Measurements from ENCODE around the gene GNGT2. TPM values are rescaled to one million over a fixed set of nuclear protein-coding genes. Genes with fewer than 3 reads are reported as not detected.

The GNGT2 gene
- polyA plus RNA-seq, 1 of the 3 experiments (the other 2 are of a cell fraction) = 11.0 TPM

DNA sequence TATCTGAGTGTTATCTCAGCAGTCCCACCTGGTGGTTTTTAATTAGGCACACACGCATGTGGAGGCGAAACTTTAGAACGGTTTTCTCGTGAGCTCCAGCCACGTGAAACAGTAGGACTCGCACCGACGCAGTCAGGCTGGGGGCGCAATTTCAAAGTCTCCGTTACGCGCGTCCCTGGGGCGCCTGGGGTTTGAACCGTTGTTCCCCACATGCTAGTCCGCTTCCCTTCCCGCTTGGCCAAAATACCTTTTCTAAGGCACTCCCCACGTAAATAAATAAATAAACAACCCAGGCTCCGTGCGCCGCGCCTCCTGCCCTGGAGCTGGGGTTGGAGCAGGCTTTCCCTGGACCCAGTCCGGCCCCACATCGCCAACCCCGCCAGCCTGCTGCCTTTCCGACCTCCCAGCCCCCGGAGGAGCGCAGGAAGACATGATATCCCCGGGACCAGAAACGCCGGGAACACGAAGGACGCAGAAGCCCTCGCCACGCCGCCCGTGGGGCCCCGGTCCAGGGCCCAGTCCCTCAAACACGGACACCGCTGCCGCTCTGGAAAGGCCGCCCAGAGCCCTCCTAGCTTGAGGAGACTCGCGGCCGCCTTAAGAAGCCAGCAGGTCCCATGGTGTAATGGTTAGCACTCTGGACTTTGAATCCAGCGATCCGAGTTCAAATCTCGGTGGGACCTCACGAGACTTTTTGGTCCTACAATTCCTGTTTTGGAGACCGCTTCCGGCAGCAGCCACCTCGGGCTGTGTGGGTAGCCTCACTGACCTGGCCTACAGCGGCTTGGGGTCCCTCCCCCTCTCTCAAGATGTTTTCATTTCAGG, 18.2 kb downstream of the GNGT2 start (continued):
- TF ChIP-seq, protein P1, sequence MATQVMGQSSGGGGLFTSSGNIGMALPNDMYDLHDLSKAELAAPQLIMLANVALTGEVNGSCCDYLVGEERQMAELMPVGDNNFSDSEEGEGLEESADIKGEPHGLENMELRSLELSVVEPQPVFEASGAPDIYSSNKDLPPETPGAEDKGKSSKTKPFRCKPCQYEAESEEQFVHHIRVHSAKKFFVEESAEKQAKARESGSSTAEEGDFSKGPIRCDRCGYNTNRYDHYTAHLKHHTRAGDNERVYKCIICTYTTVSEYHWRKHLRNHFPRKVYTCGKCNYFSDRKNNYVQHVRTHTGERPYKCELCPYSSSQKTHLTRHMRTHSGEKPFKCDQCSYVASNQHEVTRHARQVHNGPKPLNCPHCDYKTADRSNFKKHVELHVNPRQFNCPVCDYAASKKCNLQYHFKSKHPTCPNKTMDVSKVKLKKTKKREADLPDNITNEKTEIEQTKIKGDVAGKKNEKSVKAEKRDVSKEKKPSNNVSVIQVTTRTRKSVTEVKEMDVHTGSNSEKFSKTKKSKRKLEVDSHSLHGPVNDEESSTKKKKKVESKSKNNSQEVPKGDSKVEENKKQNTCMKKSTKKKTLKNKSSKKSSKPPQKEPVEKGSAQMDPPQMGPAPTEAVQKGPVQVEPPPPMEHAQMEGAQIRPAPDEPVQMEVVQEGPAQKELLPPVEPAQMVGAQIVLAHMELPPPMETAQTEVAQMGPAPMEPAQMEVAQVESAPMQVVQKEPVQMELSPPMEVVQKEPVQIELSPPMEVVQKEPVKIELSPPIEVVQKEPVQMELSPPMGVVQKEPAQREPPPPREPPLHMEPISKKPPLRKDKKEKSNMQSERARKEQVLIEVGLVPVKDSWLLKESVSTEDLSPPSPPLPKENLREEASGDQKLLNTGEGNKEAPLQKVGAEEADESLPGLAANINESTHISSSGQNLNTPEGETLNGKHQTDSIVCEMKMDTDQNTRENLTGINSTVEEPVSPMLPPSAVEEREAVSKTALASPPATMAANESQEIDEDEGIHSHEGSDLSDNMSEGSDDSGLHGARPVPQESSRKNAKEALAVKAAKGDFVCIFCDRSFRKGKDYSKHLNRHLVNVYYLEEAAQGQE (IDR thresholded peaks at IDR 0.05; ENCODE audit: low read depth, low read length) = peak; percentile 43; the same call in 1 of the 2 replicates
- TF ChIP-seq FOXJ3 (CRISPR knock-in tag; IDR thresholded peaks at IDR 0.05) = 0 out of 2 replicates have a peak, but pooled peaks have one; percentile 31
- peak; percentile 99 for TF ChIP-seq TEAD4 (IDR thresholded peaks at IDR 0.05; ENCODE audit: borderline replicate concordance, insufficient read depth)
- TF ChIP-seq, protein P2, sequence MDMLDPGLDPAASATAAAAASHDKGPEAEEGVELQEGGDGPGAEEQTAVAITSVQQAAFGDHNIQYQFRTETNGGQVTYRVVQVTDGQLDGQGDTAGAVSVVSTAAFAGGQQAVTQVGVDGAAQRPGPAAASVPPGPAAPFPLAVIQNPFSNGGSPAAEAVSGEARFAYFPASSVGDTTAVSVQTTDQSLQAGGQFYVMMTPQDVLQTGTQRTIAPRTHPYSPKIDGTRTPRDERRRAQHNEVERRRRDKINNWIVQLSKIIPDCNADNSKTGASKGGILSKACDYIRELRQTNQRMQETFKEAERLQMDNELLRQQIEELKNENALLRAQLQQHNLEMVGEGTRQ (IDR thresholded peaks at IDR 0.05; ENCODE audit: borderline replicate concordance, low read depth, low read length) = no peak
- TF ChIP-seq MXI1 (IDR thresholded peaks at IDR 0.05; ENCODE audit: low read depth, low read length) = peak; percentile 98
- TF ChIP-seq NRF1 (IDR thresholded peaks at IDR 0.05; ENCODE audit: low read depth, low read length) = no peak
- TF ChIP-seq, protein P3, sequence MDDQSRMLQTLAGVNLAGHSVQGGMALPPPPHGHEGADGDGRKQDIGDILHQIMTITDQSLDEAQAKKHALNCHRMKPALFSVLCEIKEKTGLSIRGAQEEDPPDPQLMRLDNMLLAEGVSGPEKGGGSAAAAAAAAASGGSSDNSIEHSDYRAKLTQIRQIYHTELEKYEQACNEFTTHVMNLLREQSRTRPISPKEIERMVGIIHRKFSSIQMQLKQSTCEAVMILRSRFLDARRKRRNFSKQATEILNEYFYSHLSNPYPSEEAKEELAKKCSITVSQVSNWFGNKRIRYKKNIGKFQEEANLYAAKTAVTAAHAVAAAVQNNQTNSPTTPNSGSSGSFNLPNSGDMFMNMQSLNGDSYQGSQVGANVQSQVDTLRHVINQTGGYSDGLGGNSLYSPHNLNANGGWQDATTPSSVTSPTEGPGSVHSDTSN (IDR thresholded peaks at IDR 0.05) = no peak
- no peak for TF ChIP-seq EZH2phosphoT487 (IDR thresholded peaks at IDR 0.05; ENCODE audit: borderline replicate concordance, low read depth)
- TF ChIP-seq SMC3 (IDR thresholded peaks at IDR 0.05; ENCODE audit: low read depth, low read length) = no peak
- TF ChIP-seq, protein P4, sequence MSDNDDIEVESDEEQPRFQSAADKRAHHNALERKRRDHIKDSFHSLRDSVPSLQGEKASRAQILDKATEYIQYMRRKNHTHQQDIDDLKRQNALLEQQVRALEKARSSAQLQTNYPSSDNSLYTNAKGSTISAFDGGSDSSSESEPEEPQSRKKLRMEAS (IDR thresholded peaks at IDR 0.05; ENCODE audit: low read depth) = peak; percentile 100
- peak; percentile 59 for TF ChIP-seq RCOR1 (IDR thresholded peaks at IDR 0.05; ENCODE audit: low read length)
- TF ChIP-seq, protein P5, sequence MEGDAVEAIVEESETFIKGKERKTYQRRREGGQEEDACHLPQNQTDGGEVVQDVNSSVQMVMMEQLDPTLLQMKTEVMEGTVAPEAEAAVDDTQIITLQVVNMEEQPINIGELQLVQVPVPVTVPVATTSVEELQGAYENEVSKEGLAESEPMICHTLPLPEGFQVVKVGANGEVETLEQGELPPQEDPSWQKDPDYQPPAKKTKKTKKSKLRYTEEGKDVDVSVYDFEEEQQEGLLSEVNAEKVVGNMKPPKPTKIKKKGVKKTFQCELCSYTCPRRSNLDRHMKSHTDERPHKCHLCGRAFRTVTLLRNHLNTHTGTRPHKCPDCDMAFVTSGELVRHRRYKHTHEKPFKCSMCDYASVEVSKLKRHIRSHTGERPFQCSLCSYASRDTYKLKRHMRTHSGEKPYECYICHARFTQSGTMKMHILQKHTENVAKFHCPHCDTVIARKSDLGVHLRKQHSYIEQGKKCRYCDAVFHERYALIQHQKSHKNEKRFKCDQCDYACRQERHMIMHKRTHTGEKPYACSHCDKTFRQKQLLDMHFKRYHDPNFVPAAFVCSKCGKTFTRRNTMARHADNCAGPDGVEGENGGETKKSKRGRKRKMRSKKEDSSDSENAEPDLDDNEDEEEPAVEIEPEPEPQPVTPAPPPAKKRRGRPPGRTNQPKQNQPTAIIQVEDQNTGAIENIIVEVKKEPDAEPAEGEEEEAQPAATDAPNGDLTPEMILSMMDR (IDR thresholded peaks at IDR 0.05) = peak; percentile 55
- TF ChIP-seq FOSL2 (IDR thresholded peaks at IDR 0.05; ENCODE audit: borderline replicate concordance, low read depth) = peak; percentile 90
- peak; percentile 76 for TF ChIP-seq ELF1 (IDR thresholded peaks at IDR 0.05)
- no peak for TF ChIP-seq JUND (IDR thresholded peaks at IDR 0.05)
- TF ChIP-seq RFX5 (IDR thresholded peaks at IDR 0.05; ENCODE audit: low read length) = no peak
- TF ChIP-seq GABPA (IDR thresholded peaks at IDR 0.05; ENCODE audit: low read depth) = peak; percentile 59
- TF ChIP-seq, protein P6, sequence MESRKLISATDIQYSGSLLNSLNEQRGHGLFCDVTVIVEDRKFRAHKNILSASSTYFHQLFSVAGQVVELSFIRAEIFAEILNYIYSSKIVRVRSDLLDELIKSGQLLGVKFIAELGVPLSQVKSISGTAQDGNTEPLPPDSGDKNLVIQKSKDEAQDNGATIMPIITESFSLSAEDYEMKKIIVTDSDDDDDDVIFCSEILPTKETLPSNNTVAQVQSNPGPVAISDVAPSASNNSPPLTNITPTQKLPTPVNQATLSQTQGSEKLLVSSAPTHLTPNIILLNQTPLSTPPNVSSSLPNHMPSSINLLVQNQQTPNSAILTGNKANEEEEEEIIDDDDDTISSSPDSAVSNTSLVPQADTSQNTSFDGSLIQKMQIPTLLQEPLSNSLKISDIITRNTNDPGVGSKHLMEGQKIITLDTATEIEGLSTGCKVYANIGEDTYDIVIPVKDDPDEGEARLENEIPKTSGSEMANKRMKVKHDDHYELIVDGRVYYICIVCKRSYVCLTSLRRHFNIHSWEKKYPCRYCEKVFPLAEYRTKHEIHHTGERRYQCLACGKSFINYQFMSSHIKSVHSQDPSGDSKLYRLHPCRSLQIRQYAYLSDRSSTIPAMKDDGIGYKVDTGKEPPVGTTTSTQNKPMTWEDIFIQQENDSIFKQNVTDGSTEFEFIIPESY (IDR thresholded peaks at IDR 0.05; ENCODE audit: borderline replicate concordance, low read depth) = peak; percentile 69; the same call in 1 of the 2 replicates
- peak; percentile 31; the same call in 1 of the 2 replicates for TF ChIP-seq FOXM1 (IDR thresholded peaks at IDR 0.05; ENCODE audit: low read depth)
- TF ChIP-seq SIN3A (IDR thresholded peaks at IDR 0.05; ENCODE audit: borderline replicate concordance, low read depth, low read length) = peak; percentile 74; the same call in 1 of the 2 replicates
- TF ChIP-seq POLR2AphosphoS5 (IDR thresholded peaks at IDR 0.05; ENCODE audit: low read depth, low read length) = peak; percentile 38; the same call in 1 of the 2 replicates
- no peak for TF ChIP-seq RAD21 (IDR thresholded peaks at IDR 0.05; ENCODE audit: low read length)
- peak; percentile 10; the same call in 1 of the 2 replicates for TF ChIP-seq NFIC (IDR thresholded peaks at IDR 0.05; ENCODE audit: borderline replicate concordance)
- peak; percentile 15; the same call in 1 of the 2 replicates for TF ChIP-seq TCF12 (IDR thresholded peaks at IDR 0.05)

All from SK-N-SH (cell line).